DND-41 (cell line): ENCODE measurements around the gene PPOX.
A peak's percentile ranks its signal among the peaks of the same experiment; 100 is the strongest.

ENCODE experiments used
- ATAC-seq: fragments of 200-7000 bp; cut with Tn5 transposase; 3 replicates; pipeline ENCODE4 v1.9.1; 2021; ENCODE audit warnings: low read depth; ENCODE audit not compliant: insufficient read depth
- DNase-seq: peaks from one replicate; pipeline ENCODE4 v3.0.0-alpha.2; 2020
- H2AFZ ChIP-seq: 2 replicates; pipeline ENCODE4 v1.6.0; 2012; ENCODE audit warnings: low read depth, low read length
- H3K27ac ChIP-seq: 2 replicates; pipeline ENCODE4 v1.5.1; 2012; ENCODE audit warnings: low read length, inconsistent platforms
- H3K27me3 ChIP-seq: fragments of 200-600 bp; sonication (generic); 2 replicates; pipeline ENCODE4 v1.6.0; 2012; ENCODE audit warnings: low read length, mild to moderate bottlenecking, inconsistent platforms; ENCODE audit not compliant: insufficient read depth, poor library complexity
- H3K36me3 ChIP-seq: 2 replicates; pipeline ENCODE4 v1.5.1; 2012; ENCODE audit warnings: low read length, inconsistent platforms; ENCODE audit not compliant: insufficient read depth
- H3K4me1 ChIP-seq: 2 replicates; pipeline ENCODE4 v1.5.1; 2012; ENCODE audit warnings: mild to moderate bottlenecking, low read length; ENCODE audit not compliant: insufficient read depth
- H3K4me2 ChIP-seq: 2 replicates; pipeline ENCODE4 v1.6.0; 2012; ENCODE audit warnings: mild to moderate bottlenecking, moderate library complexity, low read length, inconsistent platforms; ENCODE audit not compliant: insufficient read depth
- H3K4me3 ChIP-seq, 2 experiments: fragments of 200-600 bp in 1 of 2; shearing (Covaris generic) in 1 of 2; 2 replicates each; pipeline ENCODE4 v1.5.1; 2012 to 2016; ENCODE audit warnings: inconsistent platforms in 2 of 2, low read length in 2 of 2, mild to moderate bottlenecking in 2 of 2, low read depth in 1 of 2, moderate library complexity in 1 of 2
- H3K79me2 ChIP-seq: 2 replicates; pipeline ENCODE4 v1.6.0; 2012; ENCODE audit warnings: low read length, inconsistent platforms; ENCODE audit not compliant: insufficient read depth
- H3K9ac ChIP-seq: 2 replicates; pipeline ENCODE4 v1.6.0; 2012; ENCODE audit warnings: low read depth, mild to moderate bottlenecking, inconsistent platforms, low read length, moderate library complexity
- H3K9me3 ChIP-seq: 2 replicates; pipeline ENCODE4 v1.5.1; 2012; ENCODE audit warnings: low read length, moderate library complexity, mild to moderate bottlenecking, inconsistent platforms; ENCODE audit not compliant: insufficient read depth, severe bottlenecking
- H4K20me1 ChIP-seq: 2 replicates; pipeline ENCODE4 v1.6.0; 2012; ENCODE audit warnings: low read length; ENCODE audit not compliant: insufficient read depth
- EZH2 ChIP-seq: IDR thresholded peaks from 3 replicates; pipeline ENCODE4 v1.6.1; 2012; ENCODE audit warnings: borderline replicate concordance, low read depth, mild to moderate bottlenecking, moderate library complexity, low read length, inconsistent platforms; ENCODE audit not compliant: severe bottlenecking
- TF ChIP-seq, protein P1 (sequence below): IDR thresholded peaks from 2 replicates; pipeline ENCODE4 v1.5.1; 2012; ENCODE audit warnings: borderline replicate concordance, low read length, moderate library complexity, mild to moderate bottlenecking; ENCODE audit not compliant: poor library complexity, severe bottlenecking; ENCODE audit errors: extremely low read depth

The PPOX gene

DNA sequence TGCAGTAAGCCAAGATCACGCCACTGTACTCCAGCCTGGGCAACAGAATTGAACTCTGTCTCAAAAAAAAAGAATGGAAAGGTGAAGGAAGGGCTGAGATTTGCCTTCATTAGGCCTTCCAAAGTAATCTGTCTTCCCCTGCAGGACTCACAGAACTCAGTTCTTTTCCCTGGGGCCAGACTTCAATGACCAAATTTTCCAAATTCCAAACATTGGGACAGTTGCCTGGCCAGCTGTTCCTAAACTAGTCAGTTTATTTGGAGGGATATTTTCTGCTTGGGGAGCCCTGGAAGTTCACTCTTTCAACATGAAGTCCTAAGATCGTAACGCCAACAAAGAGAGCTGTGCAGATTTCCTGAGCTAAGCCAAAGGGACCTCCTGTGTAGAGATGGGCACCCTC is 28.3 kb upstream of the PPOX start:
- Histone ChIP-seq H3K79me2 (peaks cover 24% of the 10 kb centered on the region), H3K27me3 (no peaks in the 10 kb centered on the region), H3K4me1 (peaks cover 10% of the 10 kb centered on the region), H4K20me1 (no peaks in the 10 kb centered on the region), H3K4me2 (no peak overlapping the region), H3K27ac (no peak overlapping the region), H3K9me3 (no peaks in the 10 kb centered on the region), H3K4me3 (no peak overlapping the region), H3K36me3 (peaks cover 5% of the 10 kb centered on the region), H2AFZ (no peak overlapping the region), H3K9ac (no peak overlapping the region)
- ATAC-seq = no peak
- DNase-seq = no peak
- TF ChIP-seq EZH2 = no peak
- TF ChIP-seq, protein P1, sequence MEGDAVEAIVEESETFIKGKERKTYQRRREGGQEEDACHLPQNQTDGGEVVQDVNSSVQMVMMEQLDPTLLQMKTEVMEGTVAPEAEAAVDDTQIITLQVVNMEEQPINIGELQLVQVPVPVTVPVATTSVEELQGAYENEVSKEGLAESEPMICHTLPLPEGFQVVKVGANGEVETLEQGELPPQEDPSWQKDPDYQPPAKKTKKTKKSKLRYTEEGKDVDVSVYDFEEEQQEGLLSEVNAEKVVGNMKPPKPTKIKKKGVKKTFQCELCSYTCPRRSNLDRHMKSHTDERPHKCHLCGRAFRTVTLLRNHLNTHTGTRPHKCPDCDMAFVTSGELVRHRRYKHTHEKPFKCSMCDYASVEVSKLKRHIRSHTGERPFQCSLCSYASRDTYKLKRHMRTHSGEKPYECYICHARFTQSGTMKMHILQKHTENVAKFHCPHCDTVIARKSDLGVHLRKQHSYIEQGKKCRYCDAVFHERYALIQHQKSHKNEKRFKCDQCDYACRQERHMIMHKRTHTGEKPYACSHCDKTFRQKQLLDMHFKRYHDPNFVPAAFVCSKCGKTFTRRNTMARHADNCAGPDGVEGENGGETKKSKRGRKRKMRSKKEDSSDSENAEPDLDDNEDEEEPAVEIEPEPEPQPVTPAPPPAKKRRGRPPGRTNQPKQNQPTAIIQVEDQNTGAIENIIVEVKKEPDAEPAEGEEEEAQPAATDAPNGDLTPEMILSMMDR = no peak

DNA sequence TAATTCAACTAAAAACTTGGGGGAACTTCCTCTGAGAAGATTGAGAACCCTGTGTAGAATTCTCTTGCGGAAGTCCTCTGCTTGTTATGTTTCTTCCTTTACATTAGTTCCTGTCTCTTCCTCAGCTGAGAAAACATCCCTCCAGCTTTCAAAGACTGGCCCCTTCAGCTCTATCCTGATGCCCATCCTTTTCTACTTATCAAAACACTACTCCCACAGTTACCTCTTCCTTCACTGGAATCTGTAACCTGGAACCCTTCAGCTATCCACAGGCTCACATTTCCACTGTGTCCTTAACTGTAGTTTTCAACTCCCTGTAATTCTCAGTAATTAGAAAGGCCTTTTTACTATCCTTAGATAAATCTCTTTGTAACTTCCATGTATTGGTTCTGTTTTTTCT is 27.8 kb upstream of the PPOX start:
- H3K27me3 ChIP-seq = no peaks in the 10 kb centered on the region
- H3K4me3 ChIP-seq = no peak overlapping the region
- no peak overlapping the region for H3K27ac ChIP-seq
- no peak overlapping the region for H2AFZ ChIP-seq
- no peaks in the 10 kb centered on the region for H4K20me1 ChIP-seq
- H3K9ac ChIP-seq = no peak overlapping the region
- H3K36me3 ChIP-seq = peaks cover 5% of the 10 kb centered on the region
- DNase-seq (no peak), ATAC-seq (no peak)
- H3K4me2 ChIP-seq = no peak overlapping the region
- peaks cover 18% of the 10 kb centered on the region for H3K79me2 ChIP-seq
- TF ChIP-seq EZH2 = no peak
- TF ChIP-seq, protein P1 = no peak
- H3K9me3 ChIP-seq = no peaks in the 10 kb centered on the region
- peaks cover 8% of the 10 kb centered on the region for H3K4me1 ChIP-seq

- H3K4me3 ChIP-seq = no peak overlapping the region
- peak; percentile 61; the same call in 2 of the 3 replicates for ATAC-seq
- no peak overlapping the region for H3K9ac ChIP-seq
- no peak overlapping the region for H3K4me2 ChIP-seq
- peak; percentile 49 for DNase-seq
- no peak overlapping the region for H2AFZ ChIP-seq
- H3K9me3 ChIP-seq = no peaks in the 10 kb centered on the region
- H4K20me1 ChIP-seq = no peaks in the 10 kb centered on the region
- TF ChIP-seq EZH2 = no peak
- TF ChIP-seq, protein P1 = peak; percentile 58
- no peaks in the 10 kb centered on the region for H3K27me3 ChIP-seq
- H3K36me3 ChIP-seq = peaks cover 5% of the 10 kb centered on the region
- H3K27ac ChIP-seq = no peak overlapping the region
- 0 out of 2 replicates have a peak, but pooled peaks cover 6% of the 10 kb centered on the region for H3K79me2 ChIP-seq
- H3K4me1 ChIP-seq = no peaks in the 10 kb centered on the region; the same call in 1 of the 2 replicates
Measured at GRCh38 chr1:161139766-161140165, 26.5 kb upstream of the PPOX start.
